Stimulated activated CD4-positive, alpha-beta T cell treated with anti-CD3 and anti-CD28 coated beads, Interleukin-1b, Interleukin-23, amount 100 ng/mL, for 24 hours (primary cell): ENCODE measurements around the gene STPG4.
"Not testable (repeated sequence)": the region's sequence is repeated elsewhere in the genome, so short reads cannot be mapped to it uniquely, and the experiment has no call there.

Experiments
- DNase-seq, 4 experiments: peaks; one replicate each; pipeline ENCODE4 v3.0.0-alpha.2; 2020; ENCODE audit warnings: low read depth in 4 of 4, low spot score in 1 of 4

Gene STPG4, protein sequence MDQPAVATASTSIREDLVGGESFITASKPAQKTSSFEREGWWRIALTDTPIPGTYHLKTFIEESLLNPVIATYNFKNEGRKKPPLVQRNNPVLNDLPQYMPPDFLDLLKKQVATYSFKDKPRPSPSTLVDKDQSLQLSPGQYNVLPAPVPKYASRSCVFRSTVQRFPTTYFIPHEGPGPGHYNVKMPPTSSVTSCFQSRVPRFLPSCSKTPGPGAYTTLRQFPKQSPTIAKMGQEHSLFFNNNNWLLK

DNA sequence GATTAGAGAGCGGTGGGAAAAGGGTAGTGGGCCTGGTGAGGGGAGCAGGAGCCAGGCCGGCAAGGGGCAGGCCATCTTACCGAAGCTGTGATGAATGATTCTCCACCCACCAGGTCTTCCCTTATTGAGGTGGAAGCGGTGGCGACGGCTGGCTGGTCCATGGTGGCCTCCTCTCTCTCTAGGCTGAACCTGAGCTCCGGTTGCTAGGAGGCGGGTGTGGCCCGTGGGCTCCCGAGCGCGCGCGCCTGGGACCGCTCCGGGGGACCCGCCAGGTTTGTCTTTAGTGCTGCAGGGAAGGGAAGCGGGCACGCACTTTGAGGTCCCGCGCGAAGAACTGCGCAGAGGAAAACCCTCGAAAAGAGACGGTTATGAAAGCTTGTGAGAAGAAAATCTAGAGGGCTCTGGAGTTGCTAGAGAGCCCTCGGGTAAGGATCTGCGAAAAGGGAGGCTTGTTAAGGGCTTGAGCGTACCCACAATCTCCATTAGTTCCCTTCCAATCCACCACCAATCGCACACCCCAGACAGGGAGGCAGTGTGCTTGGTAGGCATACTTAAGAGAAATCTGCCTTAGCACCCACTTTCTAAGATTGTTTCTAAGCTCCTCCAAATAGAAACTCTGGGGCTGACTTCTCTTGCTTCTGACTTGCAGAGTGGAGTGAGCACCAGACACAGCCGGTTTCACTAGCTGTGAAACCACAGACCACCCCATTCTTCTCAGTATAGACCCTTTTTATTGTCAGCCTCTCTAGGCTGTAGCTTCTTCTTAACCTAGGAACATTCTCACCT is at the start of gene STPG4:
TSS of gene STPG4 (minus strand) at position 218 of the 786 bp plus-strand sequence. CDS start at position 161, 57 bp downstream.
- DNase-seq = no peak

DNA sequence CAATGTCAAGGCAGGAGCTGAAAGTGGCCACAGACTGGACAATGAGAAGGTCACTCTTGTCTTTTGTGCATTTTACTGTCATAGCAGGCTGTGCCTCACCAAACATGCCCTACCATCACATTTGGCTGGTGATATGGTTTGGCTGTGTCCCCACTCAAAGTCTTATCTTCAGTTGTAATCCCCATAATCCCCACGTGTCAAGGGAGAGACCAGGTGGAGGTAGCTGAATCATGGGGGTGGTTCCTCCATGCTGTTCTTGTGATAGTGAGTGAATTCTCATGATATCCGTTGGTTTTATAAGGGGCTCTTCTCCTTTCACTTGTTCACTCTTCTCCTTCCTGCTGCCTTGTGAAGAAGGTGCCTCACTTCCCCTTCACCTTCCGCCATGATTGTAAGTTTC is 49.6 kb upstream of the STPG4 start:
- no peak for DNase-seq

DNA sequence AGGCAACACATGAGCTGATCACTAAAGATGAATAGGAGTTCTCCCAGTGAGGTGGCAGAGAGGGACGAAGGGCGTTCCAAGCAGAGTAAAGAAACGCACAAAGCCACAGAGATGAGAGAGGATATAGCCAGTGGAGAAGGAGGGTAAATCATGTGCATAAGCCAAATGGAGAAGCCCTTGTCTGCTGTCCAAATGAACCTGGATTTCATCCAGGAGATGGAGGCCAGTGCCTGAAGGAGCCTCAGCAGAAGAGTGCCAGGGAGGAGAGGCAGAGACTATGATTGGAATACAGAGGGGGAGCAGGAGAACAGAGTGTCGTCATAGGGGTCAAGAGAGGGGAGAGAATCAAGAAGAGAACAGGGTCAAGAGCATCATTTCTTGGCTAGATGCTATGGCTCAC is 48.9 kb upstream of the STPG4 start:
- no peak for DNase-seq

DNA sequence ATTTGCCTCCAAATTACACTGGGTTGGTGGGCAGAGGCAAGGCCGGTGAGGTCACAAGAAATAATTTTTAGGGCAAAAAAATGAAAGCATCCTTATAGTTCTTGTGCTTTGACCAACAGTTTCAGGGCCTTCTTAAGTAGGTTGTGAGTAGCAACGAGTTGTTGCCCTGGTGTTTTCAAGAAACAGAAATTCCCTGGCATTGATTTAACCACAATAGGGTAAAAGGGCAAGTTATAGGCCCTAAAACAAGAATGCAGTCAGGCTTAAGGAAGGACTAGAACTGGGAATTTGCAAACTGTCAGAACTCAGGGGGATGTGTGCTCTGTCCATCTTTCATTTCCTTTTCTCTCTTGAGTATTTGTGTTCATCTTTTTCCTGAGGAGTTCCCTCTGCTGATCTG is 46.1 kb upstream of the STPG4 start:
- no peak for DNase-seq

DNA sequence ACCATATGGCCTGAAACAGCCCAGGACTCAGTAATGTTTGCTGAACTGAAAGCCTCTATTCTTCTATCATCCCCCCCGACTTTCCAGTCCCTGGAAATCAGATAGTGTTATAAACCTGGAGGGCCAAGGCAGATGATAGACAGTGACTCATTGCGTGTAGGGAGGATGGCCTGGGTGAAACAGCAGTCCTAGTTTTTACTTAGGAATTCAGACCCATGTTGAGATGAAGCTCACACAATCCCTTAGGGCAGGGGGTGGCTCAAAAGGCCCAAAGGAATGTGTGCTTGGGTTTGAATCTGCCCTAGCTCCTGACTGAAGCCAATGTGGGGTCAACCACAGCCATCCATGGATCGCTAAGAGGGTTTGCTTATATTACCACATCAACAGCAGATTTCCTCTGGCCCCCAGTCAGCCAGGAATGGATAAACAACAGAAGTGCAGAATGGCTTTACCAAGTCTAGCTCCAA is 43.9 kb upstream of the STPG4 start:
- no peak for DNase-seq

DNA sequence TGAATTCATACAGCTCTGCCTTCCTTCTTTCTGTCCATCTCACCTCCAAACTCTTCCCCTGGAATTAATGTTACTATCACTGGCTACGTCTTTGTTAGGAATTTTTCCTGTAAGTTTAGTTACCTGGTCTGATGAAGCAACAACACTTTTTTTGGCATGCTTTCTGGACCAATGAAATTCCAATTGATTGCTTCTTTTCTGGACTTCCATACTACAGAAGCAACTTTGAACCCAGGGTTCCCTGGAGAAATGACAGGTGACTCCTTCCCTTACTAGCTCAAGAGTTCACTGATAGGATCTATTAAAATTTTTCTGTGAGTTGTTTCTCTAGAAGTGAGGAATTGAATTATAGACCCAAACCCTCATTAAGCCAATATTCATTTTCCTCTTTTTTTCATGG is 41.4 kb upstream of the STPG4 start:
- DNase-seq = no peak

DNA sequence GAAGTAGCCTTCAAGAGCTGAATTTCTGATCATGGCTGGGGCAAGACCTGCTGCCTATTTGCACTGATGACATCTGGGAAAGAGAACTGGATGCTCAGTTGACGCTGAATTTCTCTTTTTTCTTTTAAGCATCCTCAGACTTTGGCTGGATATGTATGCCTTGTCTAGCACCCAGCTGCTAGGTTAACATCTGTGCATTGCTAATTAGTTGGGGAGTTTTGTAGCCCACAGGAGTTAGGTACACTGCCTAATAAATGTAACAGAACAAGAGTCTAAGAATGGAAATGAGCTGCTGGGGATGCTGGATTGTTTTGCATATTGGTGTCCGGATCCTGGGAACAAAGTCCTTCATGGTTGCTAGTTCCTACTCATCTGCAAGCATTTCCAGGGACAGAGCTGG is 40.9 kb upstream of the STPG4 start:
- no peak for DNase-seq

DNA sequence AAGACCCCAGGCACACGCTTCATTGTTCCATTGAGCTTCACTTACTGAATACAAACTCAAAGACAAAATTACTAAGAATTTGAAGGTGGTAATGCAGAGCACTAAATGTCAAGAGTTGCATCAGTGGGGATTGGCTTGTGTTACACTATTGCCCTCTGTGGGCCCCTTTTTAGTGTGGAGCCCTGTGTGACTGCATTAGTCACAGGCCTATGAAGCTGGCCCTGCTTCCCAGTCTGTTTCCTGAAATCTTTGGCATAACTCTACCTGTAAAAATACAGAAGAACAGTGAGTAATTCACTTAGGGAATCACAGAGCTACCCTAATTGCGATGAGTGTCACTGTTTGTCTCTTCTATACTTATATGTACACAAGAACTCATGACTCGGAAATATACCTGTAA is 40.0 kb upstream of the STPG4 start:
- DNase-seq = no peak

DNA sequence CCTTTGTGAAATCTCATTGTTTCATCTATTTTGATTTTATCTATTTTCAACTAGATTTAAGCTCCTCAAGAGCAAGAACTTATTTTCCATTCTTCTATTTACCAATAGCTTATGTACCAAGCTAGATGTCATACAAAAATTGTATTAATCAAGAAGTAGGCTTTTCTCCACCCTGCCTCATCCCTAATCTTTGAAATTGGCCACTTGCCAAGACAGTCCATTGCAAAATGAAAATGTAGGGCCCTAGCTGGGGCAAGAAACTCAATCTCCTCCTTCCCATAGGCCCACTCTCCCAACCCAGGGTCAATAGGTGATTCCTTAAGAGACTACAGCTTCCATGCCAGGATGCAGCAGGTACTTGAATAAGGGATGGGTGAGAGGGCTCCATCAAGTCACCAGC is 39.3 kb upstream of the STPG4 start:
- DNase-seq = no peak

DNA sequence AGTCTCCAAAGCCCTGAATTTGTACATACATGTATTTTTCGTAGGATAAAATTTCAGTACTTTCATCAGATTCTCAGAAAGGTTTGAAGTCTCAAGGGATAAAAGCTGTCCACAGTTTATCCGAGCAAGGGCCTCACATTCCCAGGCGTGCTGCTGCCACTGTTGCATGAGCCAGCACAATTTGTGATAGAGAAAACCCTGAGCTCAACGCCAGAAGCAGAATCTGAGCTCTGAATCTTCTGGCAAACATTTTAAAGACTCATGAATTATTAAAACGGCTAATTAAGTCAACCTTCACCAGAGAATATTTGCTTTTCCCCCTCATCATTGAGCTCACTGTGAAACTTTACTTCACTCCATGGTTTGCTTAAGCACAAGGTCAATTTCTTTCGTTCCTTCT is 38.5 kb upstream of the STPG4 start:
- no peak for DNase-seq

DNA sequence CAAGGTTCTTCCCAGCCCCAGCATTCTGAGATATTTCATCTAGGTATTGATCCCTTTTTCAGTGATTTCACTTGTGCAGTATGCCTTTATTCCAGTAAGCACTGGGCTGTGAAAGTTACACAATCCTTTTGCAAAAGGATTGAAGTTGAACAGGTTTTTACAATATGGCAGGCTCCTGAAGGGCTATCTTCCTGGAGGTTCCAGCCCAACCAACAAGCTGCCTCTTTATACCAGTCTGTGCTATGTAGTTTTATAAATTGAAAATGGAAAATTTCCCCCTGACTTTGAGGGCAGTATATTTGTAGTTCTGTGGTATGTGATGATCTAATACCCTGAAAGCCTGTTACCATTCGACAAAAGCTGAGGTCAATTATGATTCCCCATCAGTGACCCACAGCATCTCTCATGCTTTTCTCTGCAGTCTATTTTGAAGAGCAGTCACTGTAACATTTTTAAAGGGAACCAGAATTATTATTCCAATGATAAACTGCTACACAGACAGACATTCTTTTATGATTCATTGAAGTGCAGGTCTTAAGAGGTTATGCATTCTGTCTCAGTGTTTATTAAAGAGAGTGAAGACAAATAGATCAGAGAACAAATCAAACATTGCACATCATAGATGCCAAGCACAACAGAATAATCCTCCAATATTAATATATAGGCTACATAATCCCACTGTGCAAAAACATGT is 35.2 kb upstream of the STPG4 start:
- DNase-seq = no peak

DNA sequence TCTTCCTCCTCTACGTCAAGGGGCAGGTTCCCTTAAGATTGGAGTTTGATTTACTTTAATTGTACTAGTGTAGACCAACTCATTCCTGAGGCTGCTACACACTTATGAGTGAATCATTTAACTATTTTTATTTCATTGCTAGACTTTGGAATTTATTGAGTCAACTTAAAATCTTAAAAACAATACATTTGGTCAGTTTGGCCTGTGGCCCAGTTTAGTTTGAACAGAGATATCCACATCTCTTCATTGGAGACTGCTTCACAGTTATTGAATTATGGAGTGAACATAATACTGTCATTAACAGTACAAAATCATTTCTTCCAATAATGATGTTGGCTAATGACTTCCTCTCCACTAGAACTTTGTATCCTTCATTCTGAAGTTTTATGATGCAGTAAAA is 34.5 kb upstream of the STPG4 start:
- DNase-seq = no peak

DNA sequence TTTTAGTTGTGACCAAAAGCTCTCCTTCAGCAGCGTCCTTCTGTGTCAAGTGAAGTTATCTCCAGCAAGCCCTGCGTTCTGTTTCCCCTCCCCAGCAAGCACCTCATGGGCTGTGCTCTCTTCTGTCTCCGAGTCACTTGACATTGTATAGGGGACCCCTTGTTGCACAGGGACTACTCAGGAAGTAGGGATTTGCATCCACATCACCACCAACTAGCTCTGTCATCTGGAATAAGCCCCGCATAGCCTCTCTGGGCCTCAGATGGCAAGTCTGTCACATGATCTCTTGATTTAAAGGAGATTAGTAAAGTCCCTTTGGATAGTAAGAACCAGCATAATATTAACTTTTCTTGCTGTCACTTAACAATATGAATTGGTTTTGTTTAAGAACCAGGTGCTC is 32.0 kb upstream of the STPG4 start:
- no peak for DNase-seq

DNA sequence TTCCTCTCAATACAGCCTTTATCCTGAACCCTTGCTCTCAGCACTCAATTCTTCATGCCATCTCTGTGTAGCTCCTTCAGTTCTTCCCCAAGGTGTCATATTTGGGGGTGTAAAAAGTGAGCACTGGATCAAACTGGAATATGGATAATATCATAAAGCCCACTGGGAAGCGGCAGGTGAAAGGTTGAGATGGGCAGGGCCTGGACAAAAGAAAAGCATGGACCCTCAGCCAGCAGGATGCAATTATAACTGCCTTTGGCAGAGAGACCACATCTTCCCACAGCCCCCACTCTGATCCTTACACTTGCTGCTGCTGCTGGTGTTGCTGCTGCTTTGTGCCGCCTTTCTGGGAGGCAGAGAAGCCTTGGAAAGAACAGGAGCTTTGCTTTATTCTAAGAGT is 31.2 kb upstream of the STPG4 start:
- no peak for DNase-seq

DNA sequence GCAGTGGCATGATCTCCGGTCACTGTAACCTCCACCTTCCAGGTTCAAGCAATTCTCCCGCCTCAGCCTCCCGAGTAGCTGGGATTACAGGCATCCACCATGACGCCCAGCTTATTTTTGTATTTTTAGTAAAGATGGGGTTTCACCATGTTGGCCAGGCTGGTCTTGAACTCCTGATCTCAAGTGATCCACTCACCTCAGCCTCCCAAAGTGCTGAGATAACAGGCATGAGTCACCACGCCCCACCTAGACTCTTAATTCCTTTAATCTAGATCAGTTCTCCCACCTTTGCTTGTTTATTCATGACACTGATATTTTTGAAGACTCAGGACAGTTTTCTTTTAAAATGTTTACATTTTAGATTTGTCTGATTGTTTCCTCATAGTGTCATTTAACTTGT is 30.0 kb upstream of the STPG4 start:
- DNase-seq = not testable (repeated sequence)

DNA sequence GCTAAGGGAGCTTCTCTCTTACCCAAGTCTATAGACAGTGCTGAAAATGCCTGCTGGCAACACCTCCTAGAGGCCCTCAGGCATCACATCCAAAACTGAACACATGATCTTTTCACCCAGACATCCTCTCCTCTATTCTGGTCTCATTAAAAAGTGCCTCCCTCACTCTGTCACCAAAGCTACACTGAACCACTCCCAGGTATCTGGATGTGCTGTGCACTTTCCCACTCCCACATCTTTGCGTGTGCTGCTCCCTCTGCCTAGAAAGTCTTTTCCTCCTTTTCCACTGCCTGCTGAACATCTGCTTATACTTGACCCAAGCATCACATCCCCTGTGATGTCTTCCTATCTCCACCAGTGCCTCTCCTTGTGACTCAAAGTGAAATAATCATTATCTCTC is 26.1 kb upstream of the STPG4 start:
- no peak for DNase-seq

DNA sequence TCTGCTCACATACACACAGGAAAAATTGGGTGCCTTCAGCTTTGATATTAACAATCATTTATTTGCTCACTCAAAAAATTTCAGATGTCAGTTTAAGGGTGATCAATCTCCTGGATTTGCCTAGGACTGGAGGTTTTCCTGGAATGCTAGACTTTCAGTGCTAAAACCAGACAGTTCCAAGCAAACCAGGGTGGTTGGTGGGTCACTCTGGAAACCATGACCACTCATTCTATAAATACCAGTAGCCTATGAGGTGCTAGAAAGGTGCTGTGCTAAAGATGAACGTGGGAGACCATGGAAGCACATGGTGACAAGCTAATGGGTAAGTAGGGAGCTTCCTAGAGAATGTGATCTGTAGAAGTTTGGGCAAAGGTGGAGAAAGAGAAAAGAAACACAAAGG is 25.4 kb upstream of the STPG4 start:
- no peak for DNase-seq

DNA sequence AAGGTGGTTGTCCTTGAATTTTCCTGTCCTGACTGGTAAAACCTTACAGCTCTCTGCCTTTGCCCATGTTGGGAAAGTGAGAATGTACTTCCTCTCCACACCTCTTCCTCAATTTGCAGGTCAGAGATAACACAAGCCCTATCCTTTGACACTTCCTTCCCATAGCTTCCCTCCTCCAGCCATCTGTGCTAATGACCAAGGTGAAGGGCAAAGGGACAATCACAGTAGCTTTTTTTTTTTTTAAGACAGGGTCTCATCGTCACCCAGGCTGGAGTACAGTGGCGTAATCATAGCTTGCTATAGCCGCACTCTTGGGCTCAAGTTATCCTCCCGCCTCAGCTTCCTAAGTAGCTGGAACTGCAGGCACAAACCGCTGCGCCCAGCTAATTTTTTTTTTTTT is 24.3 kb upstream of the STPG4 start:
- no peak for DNase-seq

DNA sequence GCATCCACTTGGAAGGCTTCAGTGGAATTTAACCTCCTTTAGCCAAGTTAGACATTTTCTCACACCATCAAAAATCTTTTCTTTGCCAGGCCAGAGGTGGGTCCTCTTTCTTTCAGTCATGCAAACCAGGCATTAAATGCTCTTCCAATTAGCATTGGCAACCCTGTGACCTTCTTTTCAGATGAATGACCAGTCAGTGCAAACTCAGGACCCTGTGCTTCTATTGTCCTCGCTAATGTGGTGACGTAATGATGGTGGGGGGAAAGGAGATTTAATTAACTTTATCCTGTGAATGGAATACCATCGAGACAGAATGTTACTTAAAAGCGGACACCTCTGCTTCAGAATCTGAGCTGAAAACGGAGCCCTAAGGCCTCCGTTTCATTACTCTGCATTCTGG is 23.2 kb upstream of the STPG4 start:
- no peak for DNase-seq

DNA sequence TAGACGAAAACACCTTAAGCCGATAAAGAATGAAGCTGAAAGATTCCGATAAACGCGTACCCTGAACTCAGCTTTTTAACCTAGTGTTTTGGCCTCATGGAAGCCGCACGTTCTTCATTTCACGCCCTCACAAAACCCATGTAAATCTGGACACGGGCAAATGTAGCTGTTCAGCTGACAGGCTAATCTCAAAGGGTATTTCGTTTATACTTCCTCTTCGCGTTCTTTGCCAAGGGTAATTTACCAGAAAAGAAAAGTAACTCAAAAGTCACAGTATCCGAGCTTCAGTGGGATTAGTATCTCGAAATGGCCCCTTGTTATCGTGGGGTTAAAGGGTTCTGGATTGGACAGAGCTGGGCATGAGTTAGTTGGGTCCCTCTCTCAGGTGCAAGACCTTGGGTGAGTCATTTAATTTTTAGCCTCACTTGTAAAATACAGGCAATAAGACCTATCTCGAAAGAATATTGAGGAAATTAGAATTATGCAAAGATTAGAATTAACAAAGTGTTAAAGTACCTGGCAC is 22.0 kb upstream of the STPG4 start:
- no peak for DNase-seq

DNA sequence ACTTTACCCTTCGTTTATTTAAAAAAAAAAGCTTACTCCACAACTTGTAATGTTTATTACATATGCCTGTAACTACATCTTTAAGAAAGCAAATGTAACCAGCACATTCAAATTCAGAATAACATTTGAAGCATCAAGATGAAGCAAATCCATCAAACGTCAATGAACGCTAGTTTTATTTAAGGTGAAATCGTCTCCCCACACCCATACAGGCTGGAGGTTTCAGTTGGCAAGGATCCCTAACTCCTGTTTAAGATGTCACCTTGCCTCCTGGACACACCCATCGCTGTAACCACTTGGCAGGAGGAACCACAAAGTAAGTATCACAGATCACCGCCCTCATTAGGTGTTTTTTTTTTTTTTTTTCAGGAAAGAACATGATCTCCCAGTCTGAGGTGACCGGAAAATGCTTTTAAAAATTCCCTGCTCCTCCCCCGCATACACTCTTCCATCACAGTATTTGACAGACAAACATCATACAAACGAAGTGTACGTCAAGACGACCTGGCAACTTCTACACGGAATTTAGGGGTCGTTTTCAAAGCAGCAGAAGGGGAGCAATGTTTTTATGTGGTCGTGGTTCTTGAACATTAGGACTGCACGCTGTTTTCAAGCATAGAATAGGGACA is 19.7 kb upstream of the STPG4 start:
- DNase-seq = no peak
